HEK293T (cell line): ENCODE results near the gene OSBPL8.
"Not testable (repeated sequence)": the region's sequence is repeated elsewhere in the genome, so short reads cannot be mapped to it uniquely, and the experiment has no call there.

ENCODE experiments used
- CTCF ChIA-PET: fragments of 350-600 bp; formaldehyde crosslinking; extraction: SDS; loops from one replicate; lab custom pipeline; 2021; ENCODE audit warnings: antibody characterized with exemption, inconsistent platforms; lab: Yijun Ruan, JAX
- POLR2A ChIA-PET: fragments of 350-600 bp; formaldehyde crosslinking; extraction: SDS; loops from one replicate; lab custom pipeline; 2020; ENCODE audit warnings: antibody characterized with exemption, inconsistent platforms; lab: Yijun Ruan, JAX
- DNase-seq: peaks from one replicate; pipeline ENCODE4 v3.0.0; 2012; ENCODE audit warnings: mixed read lengths; ENCODE audit errors: extremely low spot score
- ARNT ChIP-seq: fragments of 450-650 bp; IDR thresholded peaks from 2 replicates; pipeline ENCODE4 v1.6.1; 2017; ENCODE audit warnings: mild to moderate bottlenecking
- BHLHE40 ChIP-seq: fragments of 450-650 bp; IDR thresholded peaks from 2 replicates; pipeline ENCODE4 v1.6.1; 2016; ENCODE audit warnings: mild to moderate bottlenecking, moderate library complexity, borderline replicate concordance
- CTBP1 ChIP-seq: fragments of 450-650 bp; IDR thresholded peaks from 2 replicates; pipeline ENCODE4 v1.6.1; 2016; ENCODE audit warnings: borderline replicate concordance
- ELF4 ChIP-seq: fragments of 450-650 bp; IDR thresholded peaks from 2 replicates; pipeline ENCODE4 v1.6.1; 2017; ENCODE audit warnings: antibody characterized with exemption
- FOXA1 ChIP-seq: fragments of 450-650 bp; IDR thresholded peaks from 2 replicates; pipeline ENCODE4 v1.6.1; 2016; ENCODE audit warnings: mild to moderate bottlenecking
- FOXK2 ChIP-seq: fragments of 450-650 bp; IDR thresholded peaks from 2 replicates; pipeline ENCODE4 v1.6.1; 2016; ENCODE audit warnings: mild to moderate bottlenecking
- FOXM1 ChIP-seq: fragments of 450-650 bp; IDR thresholded peaks from 2 replicates; pipeline ENCODE4 v1.6.1; 2017; ENCODE audit warnings: mild to moderate bottlenecking, borderline replicate concordance
- HDGF ChIP-seq: fragments of 450-650 bp; IDR thresholded peaks from 2 replicates; pipeline ENCODE4 v1.6.1; 2017; ENCODE audit warnings: antibody characterized with exemption, borderline replicate concordance
- L3MBTL2 ChIP-seq: fragments of 450-650 bp; conservative IDR thresholded peaks from 2 replicates; pipeline ENCODE4 v1.6.1; 2016; ENCODE audit warnings: mild to moderate bottlenecking
- LEF1 ChIP-seq: fragments of 450-650 bp; IDR thresholded peaks from 2 replicates; pipeline ENCODE4 v1.6.1; 2017; ENCODE audit warnings: mild to moderate bottlenecking, borderline replicate concordance
- NFRKB ChIP-seq: fragments of 450-650 bp; IDR thresholded peaks from 2 replicates; pipeline ENCODE4 v1.6.1; 2016; ENCODE audit warnings: mild to moderate bottlenecking, moderate library complexity
- PKNOX1 ChIP-seq: fragments of 450-650 bp; IDR thresholded peaks from 2 replicates; pipeline ENCODE4 v1.6.1; 2016
- SP1 ChIP-seq: fragments of 450-650 bp; IDR thresholded peaks from 2 replicates; pipeline ENCODE4 v1.6.1; 2017
- SUZ12 ChIP-seq: fragments of 450-650 bp; IDR thresholded peaks from 2 replicates; pipeline ENCODE4 v1.6.1; 2016; ENCODE audit warnings: mild to moderate bottlenecking
- TARDBP ChIP-seq: fragments of 450-650 bp; IDR thresholded peaks from 2 replicates; pipeline ENCODE4 v1.6.1; 2016
- ZNF384 ChIP-seq: fragments of 450-650 bp; IDR thresholded peaks from 2 replicates; pipeline ENCODE4 v1.6.1; 2016

The OSBPL8 gene

GRCh38 chr12:76383988-76384387 lies 175.6 kb downstream of the OSBPL8 start:
- ChIA-PET POLR2A (no interaction called here), CTCF (no interaction called here)
- TF ChIP-seq BHLHE40 (no peak), TARDBP (no peak), ARNT (no peak), PKNOX1 (no peak), SP1 (no peak), SUZ12 (no peak), HDGF (no peak)
- no peak for DNase-seq

GRCh38 chr12:76379261-76379660 lies 180.3 kb downstream of the OSBPL8 start:
- DNase-seq: no peak
- TF ChIP-seq LEF1 (no peak), PKNOX1 (no peak), ZNF384 (no peak), TARDBP (no peak), CTBP1 (no peak), ARNT (no peak), BHLHE40 (no peak), ELF4 (no peak), FOXM1 (no peak), L3MBTL2 (no peak)
- CTCF ChIA-PET: no interaction called here
- POLR2A ChIA-PET: no interaction called here

GRCh38 chr12:76376876-76377275 lies 182.7 kb downstream of the OSBPL8 start:
- POLR2A ChIA-PET, DNase-seq, CTCF ChIA-PET: not testable (repeated sequence)

- CTCF ChIA-PET: interaction anchor here (0.6 kb wide), 1 partner anchor 28 kb away, joined by 4 read pairs; the partner anchor contains the start of gene BBS10
- DNase-seq: no peak
- no peak for TF ChIP-seq LEF1
- TF ChIP-seq FOXA1: no peak
- TF ChIP-seq HDGF: no peak
- no peak for TF ChIP-seq SP1
- POLR2A ChIA-PET: no interaction called here
These were observed 183.6 kb downstream of the OSBPL8 start for GRCh38 chr12:76375939-76376338.

- POLR2A ChIA-PET: no interaction called here
These were observed 184.1 kb downstream of the OSBPL8 start for GRCh38 chr12:76375470-76375869.

GRCh38 chr12:76374386-76375020 lies 185.1 kb downstream of the OSBPL8 start:
- POLR2A ChIA-PET: no interaction called here
- CTCF ChIA-PET: no interaction called here
- TF ChIP-seq SUZ12 (no peak), ELF4 (no peak), BHLHE40 (no peak), FOXM1 (no peak), FOXK2 (no peak), ARNT (no peak), L3MBTL2 (no peak), HDGF (no peak), ZNF384 (no peak), FOXA1 (no peak), SP1 (no peak), TARDBP (no peak), NFRKB (no peak), CTBP1 (no peak), PKNOX1 (no peak), LEF1 (no peak)
- no peak for DNase-seq

More at GRCh38 chr12:76375470-76375869, 184.1 kb downstream of the OSBPL8 start:
- CTCF ChIA-PET: interaction anchor here (0.6 kb wide), 1 partner anchor 27 kb away, joined by 4 read pairs; the partner anchor contains the start of gene BBS10
- TF ChIP-seq SP1 (no peak), NFRKB (no peak), CTBP1 (no peak), SUZ12 (no peak)
- DNase-seq: no peak

GRCh38 chr12:76368230-76368629 lies 191.3 kb downstream of the OSBPL8 start:
- CTCF ChIA-PET: no interaction called here
- TF ChIP-seq TARDBP (no peak), FOXA1 (no peak), FOXM1 (no peak), ELF4 (no peak), BHLHE40 (no peak), L3MBTL2 (no peak), ARNT (no peak), FOXK2 (no peak), CTBP1 (no peak), HDGF (no peak), LEF1 (no peak), NFRKB (no peak), PKNOX1 (no peak), SP1 (no peak), ZNF384 (no peak), SUZ12 (no peak)
- POLR2A ChIA-PET: no interaction called here
- DNase-seq: no peak
